Medulla oblongata (tissue), 1 donor: ENCODE measurements around the gene EPS8L3.
"Not testable (repeated sequence)": the region's sequence is repeated elsewhere in the genome, so short reads cannot be mapped to it uniquely, and the experiment has no call there.

Experiments
- DNase-seq: peaks from one replicate; pipeline ENCODE4 v3.0.0-alpha.2; 2015; ENCODE audit errors: extremely low spot score

Gene EPS8L3

DNA sequence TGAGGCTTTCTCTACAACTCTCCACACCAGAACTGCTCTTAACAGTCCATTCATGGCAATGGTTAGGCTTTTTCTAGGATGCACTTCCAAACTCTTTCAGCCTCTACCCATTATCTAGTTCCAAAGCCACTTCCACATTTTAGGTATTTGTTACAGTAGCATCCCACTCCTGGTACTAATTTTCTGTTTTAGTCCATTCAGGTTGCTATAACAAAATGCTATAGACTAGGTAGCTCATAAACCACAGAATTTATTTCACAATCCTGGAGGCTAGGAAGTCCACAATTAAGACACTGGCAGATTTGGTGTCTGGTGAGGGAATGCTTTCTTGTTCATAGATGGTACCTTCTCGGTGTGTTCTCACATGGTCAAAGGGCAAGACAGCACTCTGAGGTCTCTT lies 17.3 kb upstream of the EPS8L3 start:
- DNase-seq, result no peak

DNA sequence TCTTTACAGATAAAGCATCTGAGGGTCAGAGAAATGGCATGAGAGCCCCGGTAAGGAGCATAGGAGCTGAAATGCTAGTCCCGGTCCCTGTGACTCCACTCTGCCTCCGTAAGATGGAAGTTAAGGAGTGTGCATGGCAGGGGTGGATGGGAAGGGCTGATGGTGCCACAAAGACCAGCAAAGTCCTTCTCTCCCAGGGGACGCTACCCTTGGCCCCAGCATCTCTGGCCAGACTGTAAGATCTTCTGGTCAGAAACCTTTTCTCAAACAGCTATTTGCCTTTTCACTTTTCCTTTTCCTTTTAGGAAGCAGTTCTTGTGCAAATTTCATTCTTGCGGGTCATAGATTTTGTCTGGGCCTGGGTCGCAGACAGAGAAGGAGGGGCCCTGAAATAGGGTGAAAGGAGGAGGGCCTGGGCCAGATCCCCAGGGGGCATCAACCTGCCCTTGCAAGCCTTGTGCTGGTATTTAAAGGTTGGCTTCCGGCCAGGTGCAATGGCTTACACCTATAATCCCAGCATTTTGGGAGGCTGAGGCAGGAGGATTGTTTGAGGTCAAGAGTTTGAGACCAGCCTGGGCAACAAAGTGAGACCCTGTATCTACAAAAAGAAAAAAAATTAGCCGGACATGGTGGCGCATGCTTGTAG lies 14.4 kb upstream of the EPS8L3 start:
- no peak for DNase-seq

DNA sequence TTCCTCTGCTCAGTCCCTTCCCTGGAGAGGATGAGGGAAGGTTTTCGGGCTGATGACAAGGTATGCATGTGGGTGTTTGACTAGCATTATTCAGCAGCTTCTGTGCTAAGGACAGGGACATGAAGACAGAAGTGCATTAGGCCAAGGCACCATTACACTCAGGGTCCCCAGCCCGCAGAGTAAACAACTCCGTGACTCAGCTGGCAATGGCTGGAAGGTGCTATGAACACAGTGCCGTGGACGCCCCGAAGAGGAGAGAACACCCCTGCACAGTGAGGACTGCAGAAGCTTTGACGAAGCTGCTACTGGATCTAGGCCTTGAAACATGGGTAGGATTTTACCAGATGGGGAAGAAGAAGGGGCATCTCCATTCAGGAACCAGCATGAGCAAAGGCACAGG lies 13.7 kb upstream of the EPS8L3 start:
- DNase-seq, result no peak

DNA sequence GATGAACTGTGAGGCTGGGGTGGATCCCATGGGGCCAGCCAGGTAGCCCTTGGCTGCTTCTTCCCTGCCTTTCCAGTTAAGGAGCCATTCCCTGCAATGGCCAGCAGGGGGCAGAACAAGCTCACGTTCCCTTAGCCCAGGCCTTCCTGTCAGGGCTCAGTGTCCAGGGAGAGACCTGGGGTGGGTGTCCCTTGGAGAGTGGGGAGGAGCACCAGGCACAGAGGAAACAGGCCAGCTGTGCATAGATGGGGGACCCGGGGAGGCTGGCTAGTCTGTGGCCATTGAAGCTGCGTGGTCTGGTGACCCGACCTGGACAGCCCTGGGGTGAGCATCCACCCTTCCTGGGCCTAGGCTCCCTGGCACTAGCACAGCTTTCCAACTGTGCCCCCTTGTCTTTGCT lies 13.2 kb upstream of the EPS8L3 start:
- DNase-seq, result peak; percentile 95

DNA sequence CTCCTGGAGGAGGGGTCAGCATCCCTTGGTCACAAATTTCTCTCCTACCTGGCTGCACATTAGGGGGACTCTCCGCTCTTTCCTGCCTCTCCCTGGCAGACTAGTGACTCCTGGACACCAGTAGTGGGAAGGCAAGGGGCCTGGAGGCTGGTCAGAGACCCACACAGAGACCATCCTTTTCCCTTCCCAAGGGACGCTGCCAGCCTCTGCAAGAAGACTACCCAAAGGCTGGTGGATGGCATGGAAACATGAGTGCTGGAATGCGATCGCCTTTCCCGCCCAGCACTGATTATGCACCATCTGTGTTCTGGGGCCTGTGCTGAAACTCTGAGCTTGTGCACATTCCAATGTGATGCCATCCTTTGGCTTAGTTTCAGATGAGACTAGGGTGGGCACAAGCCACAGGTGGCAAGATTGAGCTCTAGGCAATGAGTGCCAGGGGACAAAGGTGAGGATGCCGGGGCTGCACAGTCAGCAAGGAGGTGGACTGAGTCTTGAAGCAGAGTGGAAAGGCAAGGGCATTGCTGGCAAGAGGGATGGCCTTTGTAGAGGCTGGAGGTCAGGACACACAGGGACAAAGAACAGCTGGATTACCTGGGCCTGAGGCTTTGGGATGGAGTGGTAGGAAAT lies 12.6 kb upstream of the EPS8L3 start:
- DNase-seq, result no peak

DNA sequence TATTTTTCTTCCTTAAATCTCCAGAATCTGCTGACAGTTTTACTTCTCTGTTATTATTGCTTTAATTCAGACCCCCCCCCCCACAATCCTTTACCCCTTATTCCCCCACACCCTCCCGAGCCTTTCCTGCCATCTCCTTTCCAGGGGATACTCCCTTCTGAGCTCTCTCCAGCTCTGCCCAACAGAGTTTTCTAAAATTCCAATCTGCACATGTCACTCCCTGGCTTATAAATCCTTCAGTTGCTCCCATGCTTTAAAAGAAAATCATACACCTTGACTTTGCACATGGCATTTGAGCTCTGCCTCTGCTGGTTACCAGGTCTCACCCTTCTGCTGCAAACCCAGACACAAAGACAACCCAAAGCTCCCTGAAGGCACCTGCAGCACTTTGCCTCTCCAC lies 11.7 kb upstream of the EPS8L3 start:
- DNase-seq, result no peak

DNA sequence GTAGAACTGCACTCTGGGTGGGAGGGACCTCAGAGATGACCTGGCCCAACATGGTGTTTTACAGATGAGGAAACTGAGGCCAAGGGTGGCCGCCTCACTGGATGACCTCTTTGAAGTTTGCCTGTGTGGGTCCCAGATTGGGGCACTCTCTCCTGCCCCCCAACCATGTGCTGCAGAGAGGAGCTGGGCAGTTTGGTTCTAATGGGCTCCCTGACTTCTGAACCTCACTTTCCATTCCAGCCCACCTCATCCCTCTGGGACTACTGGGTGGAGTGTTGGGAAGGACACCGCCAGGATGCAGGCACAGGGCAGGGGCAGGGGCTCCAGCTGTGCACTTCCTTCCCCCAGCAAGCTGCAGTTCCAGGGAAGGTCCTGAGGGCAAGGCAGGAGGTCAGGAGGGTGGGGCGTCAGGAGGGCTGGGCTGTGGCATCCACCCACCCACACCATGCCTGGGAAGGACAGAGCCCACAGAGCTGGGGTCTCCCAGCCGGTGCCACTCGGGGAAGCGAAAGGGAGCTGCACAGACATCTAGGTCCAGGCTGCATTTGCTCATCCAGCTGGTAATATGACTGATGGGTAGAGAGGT lies 10.3 kb upstream of the EPS8L3 start:
- DNase-seq, result no peak

DNA sequence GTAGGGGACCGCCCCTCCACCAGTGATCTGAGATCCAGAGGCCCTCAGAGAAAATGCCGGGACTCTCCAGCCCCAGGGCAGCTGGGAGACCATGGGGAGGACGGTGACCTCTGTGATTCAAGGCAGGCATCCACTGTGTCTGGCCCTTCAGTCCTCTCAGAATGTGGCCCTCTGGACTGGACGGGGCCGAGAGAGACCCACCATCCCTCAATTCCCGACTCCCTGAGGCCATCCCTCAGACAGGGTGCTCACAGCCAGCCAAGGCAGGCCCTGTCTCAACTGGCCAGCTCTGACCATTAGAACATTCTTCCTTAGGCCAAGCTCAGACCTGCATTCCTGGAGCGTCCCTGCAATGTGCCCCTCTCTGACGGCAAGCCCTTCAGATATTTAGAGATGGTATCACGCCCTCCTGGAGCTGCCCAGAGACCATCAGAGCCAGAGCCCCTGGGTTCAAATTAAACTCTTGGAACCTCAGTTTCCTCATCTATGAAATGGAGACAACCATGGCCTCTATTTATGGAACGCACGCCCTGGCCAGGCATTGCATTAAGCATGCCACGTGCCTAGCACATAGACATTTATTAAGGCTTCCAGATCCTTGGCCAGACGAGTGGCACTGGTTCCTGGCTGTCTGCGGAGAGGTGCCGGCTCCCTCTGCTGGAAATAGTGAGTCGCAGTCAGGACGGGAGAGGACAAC lies 9.6 kb upstream of the EPS8L3 start:
- peak; percentile 94 for DNase-seq

DNA sequence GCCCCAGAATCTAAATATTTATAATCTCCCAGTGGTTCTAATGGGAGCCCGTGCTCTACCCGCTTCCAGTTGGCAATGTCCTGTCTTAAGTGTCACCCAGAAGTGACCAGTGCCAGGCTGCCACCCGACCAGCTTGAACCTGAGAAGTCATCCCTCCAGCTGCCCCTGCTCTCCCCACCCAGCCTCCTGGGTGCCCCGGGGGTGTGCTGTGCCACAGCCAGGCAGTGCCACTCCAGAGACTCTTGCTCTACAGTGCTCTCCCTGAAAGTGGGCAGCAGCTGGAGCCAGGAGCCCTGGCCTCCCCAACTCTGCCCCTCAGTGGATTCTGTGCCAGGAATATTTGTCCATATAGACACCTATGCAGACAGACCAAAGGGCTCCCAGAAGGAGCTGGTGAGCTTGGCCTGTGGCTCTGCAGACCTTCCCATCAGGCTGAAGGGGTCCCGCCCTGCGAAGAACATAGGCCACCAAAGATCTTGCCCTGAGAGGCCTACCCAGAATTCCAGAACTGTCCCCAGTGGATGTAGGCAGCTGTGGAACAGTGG lies 9.0 kb upstream of the EPS8L3 start:
- no peak for DNase-seq

DNA sequence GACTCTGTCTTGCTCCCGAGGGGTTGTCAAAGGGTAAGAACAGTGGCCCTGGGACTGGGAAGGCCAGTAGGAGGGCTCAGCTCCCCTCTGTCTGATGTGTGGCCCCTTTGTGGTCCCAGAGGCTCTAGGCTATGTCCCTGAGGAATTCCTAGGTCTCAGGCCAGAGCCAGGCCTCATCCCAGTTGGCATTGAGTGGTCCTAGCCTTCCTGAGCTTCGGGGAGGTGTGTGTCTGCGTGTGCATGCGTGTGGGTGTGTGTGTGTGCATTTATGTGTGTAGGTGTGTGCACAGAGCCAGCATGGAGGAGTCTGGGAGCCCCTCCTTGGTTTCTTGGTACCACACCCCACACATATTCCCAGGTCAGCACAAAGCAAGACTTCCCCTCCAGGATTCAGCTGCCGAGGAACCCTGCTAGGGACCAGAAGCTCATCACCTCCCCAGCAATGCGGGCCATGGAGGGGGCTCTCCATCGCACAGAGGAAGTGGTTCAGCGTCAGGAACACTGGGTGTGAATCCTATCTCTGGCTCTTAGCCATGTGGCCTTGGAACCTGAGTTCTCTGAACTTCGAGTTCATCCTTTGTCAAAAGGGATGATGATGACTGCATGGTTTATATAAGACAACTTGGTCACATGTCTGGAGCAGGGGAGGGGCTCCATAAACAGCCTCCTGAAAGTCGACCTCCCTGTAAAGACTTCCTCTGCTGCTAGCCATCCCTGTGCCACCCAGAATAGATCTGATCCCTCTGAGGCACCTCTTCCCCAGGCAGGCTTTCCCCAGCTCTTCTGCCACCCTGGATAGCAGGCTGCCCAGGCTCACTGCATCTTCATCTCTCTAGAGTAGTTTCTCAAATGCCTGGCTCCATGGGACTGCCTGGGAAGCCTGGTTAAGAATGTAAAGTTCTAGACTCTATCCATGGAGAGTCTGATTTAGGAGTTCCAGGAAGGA lies 8.3 kb upstream of the EPS8L3 start:
- DNase-seq, result no peak

DNA sequence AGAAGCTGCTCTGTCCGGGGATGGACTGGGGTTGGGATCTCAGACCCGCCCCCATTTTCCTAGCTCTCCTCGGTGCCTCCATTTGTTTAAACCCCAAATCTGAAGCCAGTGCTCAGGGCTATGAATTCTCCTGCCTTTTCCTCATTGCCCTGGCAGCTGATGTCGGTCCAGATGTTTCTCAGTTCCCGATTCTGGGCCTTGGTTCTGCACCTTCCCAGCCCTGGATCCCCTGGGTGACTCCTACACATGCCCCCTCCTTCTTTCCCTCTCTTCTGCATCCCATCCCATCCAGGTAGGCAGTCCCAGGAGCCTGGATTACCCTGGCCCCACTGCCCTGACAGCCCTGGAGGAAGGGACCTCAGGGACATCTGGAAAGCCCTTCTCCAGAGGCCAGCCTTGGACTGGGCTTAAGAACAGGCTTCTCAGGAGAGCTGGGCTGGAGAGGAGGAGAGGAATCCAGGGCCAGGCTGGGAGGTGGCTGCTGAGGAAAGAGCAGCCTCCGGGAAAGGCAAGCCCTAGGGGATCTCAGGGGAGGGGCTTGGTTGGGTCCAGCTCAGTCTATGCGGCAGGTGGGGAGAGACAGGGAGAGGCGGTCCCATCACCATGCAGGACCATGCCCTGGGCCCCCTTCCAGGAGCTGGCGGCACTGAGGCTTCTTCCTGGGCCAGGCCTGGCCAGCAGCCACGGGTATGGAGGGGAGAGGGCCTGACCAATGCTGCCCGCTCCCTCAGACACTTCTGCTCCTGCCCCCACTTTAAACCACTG lies 6.8 kb upstream of the EPS8L3 start:
- DNase-seq, result peak; percentile 87

DNA sequence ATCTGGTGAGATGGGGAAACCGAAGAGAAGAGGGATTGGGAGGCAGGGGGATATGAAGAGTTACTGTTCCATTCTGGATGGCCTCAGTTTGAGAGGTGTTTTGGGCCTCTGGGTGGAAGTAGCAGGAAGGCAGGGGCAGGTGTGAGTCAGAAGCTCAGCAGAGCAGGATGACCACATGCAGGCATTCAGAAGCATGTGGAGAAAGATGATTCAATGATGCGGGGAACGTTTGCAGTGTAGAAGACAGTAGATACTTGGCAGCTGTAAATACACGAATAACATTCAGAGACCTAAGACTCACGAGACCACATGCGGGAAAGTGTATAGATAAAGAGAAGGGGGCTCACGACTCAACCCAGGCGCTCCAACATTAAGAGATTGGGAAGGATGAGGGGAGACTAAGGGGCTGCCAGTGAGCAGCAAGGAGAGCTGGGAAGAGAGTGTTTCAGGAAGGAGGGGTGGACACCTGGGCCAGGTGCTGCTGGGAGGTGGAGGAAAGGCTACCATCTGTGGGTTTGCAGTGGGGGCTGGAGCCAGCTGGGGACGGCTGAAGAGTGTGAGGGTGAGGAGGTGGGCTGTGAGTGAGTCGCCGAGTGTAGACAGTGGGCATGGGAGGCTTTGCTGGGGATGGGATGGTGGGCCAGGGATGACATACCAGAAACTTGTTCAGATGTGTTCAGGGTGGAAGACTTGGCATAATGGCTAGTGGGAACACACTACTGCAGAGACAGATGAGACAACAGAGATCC lies 5.8 kb upstream of the EPS8L3 start:
- DNase-seq, result no peak

DNA sequence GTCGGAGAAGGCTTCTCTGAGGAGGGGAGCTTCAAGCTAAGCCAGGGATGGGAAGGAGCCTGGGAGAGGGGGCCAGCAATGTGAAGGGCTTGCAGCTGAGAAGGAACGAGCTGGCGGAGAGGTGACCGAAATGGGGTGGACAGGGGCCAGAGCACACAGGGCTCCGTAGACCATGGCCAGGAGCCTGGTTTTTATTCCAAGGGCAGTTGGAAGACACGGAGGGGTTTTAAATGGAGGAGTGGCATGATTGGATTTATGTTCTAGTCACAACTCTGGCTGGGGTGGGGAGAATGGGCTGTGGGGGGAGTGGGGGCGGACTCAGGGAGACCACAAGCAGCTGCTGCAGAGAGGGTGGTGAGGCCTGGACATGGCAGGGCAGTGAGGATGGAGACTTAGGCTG lies 5.1 kb upstream of the EPS8L3 start:
- DNase-seq, result no peak

DNA sequence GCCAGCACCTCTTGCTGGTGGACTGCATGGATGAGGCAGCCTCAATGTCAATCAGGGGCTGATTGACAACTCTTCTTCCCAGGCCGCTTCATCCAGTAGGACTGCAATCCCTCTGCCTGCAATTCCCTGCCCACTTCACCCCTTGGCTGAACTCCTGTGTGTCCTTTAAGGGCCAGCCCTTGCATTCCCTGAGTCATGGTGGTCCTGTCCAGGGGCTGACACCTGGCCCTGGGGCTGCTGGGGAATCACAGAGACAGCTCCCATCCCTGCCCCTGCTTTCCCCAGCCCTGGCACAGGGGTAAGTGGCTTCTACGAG lies 4.6 kb upstream of the EPS8L3 start:
- DNase-seq, result no peak

DNA sequence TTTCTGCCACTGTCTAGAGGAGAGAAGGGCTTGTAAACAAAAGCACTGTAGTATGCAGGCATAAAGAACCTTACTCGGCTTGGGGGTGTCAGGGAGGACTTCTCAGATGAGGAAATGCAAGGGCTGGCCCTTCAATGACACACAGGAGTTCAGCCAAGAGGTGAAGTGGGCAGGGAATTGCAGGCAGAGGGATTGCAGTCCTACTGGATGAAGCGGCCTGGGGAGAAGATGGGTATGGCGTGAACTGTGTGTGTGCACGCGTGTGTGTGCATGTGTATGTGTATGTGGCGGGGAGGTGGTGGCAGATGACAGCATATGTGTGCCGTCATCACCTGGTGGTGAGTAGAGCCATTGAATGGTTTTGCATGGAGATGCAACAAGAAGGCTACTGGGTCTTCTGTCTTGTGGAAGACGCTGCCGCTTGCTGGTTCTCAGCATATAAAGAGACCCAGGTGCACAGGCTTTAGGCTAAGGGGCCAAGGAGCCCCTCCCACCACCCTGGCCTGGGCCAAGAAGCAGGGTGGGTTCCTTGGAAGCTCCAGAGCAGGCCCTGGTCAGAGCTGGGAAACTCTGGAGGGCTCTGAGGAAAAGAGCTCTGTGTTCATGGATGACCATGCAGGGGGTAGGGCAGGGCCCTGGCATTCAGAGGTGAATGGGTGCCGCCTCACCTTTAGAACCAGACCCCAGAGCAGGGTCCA lies 4.1 kb upstream of the EPS8L3 start:
- DNase-seq, result no peak

DNA sequence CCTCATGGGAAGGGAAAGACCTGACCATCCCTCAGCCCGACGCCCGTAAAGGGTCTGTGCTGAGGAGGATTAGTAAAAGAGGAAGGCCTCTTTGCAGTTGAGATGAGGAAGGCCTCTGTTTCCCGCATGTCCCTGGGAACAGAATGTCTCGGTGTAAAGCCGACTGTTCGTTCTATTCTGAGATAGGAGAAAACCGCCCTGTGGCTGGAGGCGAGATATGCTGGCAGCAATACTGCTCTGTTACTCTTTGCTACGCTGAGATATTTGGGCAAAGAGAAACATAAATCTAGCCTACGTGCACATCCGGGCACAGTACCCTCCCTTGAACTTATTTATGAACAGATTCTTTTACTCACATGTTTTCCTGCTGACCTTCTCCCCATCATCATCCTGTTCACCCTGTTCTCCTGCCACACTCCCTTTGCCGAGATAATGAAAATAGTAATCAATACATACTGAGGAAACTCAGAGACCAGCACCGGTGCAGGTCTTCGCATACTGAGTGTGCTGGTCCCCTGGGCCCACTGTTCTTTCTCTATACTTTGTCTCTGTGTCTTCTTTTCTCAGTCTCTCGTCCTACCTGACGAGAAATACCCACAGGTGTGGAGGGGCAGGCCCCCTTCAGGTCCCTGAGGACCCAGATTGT lies 3.4 kb upstream of the EPS8L3 start:
- not testable (repeated sequence) for DNase-seq

DNA sequence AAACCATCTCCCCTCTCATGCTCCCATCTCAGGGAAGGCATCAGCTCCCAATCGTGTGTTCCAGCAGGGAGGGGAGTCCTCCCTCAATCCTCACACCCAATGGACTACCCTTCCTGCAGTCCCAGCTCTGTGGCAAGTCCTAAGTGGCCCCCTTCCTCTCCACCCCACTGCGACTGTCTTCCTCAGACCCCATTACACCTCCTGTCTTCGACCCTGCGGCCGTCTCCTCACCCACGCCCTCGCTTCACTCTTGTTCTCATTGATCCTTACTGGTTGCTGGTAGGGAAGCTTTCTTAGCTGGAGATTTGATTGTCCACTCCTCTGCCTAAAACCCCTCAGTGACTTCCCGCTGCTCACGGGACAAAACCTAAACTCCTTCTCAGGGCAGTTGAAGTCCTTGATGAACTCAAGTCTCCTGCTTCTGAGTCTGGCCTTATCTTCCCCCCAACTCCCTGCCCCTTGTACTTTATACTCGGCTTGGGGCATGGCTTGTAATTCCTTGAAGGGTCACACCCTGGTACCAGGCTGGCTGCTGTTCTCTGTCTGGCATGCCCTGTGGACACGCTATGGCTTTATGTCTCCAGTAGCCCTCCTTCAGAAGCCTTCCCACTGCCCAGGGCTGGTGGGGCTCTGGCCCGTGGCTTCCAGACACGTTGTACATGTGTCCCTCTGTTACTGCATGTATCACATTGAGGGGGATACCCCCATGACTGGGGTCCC lies 2.3 kb upstream of the EPS8L3 start:
- no peak for DNase-seq

DNA sequence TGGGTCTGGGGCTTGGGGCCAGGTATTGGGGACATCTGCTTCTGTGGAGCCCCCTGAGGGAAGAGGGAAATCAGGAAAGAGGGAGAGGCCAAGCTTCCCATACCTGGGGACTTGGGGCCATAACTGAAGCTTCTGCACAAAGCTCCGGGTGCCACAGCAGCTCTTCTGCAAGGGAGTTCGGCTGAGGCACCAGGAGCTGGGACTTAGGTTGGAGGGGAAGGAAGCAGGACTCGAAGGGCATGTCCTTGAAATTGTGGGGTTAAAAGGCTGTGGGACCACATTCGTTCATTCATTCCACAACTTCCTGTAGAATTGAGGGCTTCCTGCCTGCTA lies 1.7 kb upstream of the EPS8L3 start:
- no peak for DNase-seq
